ENCODE data around the gene C22orf42.

Gene C22orf42

DNA sequence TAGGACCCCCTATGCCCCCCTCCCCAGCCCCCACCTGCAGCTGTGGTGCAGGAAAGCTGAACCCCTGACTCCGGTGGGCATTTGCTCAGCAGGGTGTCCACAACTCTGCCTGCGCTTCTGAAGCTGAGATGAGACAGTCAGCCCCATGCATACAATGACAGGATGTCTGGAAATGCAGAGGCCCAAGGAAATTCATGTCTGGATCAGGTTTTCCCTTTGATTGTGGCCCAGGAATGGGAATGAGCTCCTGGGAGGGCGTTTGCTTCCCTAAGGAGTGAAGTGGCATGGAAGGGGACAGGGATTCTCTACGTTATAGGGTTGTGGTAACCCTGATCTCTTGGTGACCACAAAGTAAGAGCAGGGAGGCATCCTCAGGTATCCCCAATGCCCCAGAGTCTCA, 22.2 kb downstream of the C22orf42 start:
- in situ Hi-C loops (cut with MboI; ENCODE audit: low sequenced_read_pairs), result loop anchor here (25.0 kb wide), 1 partner anchor 125 kb away; the partner anchor contains the start of gene SLC5A4

GRCh38 chr22:32135958-32136357, 23.1 kb downstream of the C22orf42 start:
- in situ Hi-C loops (cut with MboI; ENCODE audit: low sequenced_read_pairs), result loop anchor here (25.0 kb wide), 1 partner anchor 126 kb away; the partner anchor contains the start of gene SLC5A4

DNA sequence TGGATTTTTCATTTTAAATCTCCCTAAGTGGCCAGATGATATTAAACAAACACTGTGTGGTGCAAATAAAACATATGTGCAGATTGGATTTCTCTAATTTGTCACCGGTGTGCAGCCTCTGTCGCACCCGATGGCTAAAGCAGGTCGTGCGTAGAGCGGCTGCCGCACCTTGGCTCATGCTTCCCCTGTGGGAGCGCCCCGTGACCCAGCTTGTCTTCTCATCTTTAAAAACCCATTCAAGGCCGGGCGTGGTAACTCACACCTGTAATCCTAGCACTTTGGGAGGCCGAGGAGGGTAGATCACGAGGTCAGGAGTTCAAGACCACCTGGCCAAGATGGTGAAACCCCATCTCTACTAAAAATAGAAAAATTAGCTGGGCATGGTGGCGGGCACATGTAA, 24.3 kb downstream of the C22orf42 start:
- in situ Hi-C loops (cut with MboI; ENCODE audit: low sequenced_read_pairs), result loop anchor here (25.0 kb wide), 1 partner anchor 128 kb away; the partner anchor contains the start of gene SLC5A4

- in situ Hi-C loops (cut with MboI; ENCODE audit: low sequenced_read_pairs), result loop anchor here (25.0 kb wide), 1 partner anchor 130 kb away; the partner anchor contains the start of gene SLC5A4
Observed at GRCh38 chr22:32132783-32133182, 26.3 kb downstream of the C22orf42 start.

DNA sequence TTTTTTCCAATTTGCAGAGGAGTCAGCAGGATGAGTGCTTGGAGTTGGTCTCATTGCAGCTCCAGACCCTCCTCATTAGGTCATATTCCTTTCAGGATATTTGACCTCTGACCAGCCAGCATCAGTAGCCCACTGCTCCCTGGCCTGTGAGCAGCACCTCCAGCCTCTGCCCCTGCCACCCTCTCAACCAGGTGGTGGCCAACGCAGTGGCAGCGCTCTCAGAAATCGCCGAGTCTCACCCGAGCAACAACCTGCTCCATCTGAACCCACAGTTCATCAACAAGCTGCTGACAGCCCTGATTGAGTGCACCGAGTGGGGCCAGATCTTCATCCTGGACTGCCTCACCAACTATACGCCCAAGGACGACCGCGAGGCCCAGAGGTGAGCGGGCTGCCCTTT, 27.0 kb downstream of the C22orf42 start:
- in situ Hi-C loops (cut with MboI; ENCODE audit: low sequenced_read_pairs), result loop anchor here (25.0 kb wide), 1 partner anchor 130 kb away; the partner anchor contains the start of gene SLC5A4

GRCh38 chr22:32130464-32130863, 28.6 kb downstream of the C22orf42 start:
- in situ Hi-C loops (cut with MboI; ENCODE audit: low sequenced_read_pairs), result loop anchor here (25.0 kb wide), 1 partner anchor 132 kb away; the partner anchor contains the start of gene SLC5A4

DNA sequence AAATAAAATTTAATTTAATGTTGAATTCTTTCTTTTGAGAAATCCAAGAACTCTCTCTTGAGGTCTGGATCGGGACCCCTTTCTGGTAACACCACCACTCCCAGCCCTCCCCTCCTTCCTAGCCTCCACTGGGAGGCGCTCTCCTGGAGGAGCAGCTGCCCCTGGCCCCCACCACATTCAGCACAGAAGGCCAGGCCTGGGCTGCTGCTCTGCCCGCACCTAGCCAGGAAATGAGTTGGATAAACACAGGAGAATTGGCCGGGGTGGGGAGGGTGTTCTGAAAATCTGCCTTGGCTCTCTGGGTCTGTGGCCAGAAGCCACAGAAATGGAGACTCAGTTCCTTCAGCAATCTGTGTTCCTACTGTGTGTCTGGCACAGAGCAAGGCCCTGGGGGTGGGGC, 31.2 kb downstream of the C22orf42 start:
- in situ Hi-C loops (cut with MboI; ENCODE audit: low sequenced_read_pairs), result loop anchor here (25.0 kb wide), 1 partner anchor 134 kb away; the partner anchor contains the start of gene SLC5A4

- in situ Hi-C loops (cut with MboI; ENCODE audit: low sequenced_read_pairs), result no loop called here
Observed at GRCh38 chr22:32123657-32124056, 35.4 kb downstream of the C22orf42 start.

DNA sequence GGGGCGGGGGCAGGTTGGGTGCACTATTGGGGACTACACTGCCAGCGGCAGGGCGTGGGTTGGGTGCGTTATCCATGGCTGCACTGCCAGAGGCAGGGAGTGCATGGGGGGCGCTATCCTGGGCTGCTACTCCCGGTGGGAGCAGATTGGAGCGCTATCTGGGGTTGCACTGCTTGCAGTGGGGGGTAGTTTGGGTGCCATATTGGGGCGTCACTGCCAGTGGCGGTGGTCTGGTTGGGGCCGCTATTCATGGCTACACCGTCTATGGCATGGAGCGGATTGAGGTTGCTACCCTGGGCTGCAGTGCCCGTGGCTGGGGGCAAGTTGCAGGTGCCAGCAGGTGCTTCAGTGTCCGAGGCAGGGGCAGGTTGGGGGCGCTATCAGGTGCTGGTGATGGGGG, 36.2 kb downstream of the C22orf42 start:
- in situ Hi-C loops (cut with MboI; ENCODE audit: low sequenced_read_pairs), result no loop called here

GRCh38 chr22:32120603-32121002, 38.5 kb downstream of the C22orf42 start:
- in situ Hi-C loops (cut with MboI; ENCODE audit: low sequenced_read_pairs), result no loop called here

- in situ Hi-C loops (cut with MboI; ENCODE audit: low sequenced_read_pairs), result no loop called here
Observed at GRCh38 chr22:32119568-32120235, 39.4 kb downstream of the C22orf42 start.

- in situ Hi-C loops (cut with MboI; ENCODE audit: low sequenced_read_pairs), result no loop called here
Observed at GRCh38 chr22:32112380-32112779, 46.7 kb downstream of the C22orf42 start.

DNA sequence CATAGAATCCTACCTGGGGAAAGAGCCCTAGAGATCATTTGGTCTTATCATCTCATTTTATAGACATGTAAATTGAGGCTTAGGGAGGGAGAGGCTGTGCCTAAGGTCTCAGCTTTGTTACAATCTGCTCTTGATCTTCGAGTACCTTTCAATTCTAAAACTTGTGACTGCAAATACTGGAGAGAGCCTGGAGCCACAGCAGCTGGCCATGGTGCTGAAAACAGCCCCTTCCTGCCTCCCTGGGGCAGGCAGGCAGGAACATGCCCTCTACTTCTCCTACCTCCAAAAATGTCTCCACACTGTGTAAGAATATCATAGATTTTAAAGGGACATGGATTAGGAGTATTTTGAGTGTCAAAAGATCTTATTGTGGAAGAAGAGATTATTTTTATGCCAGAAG, 52.2 kb downstream of the C22orf42 start:
- in situ Hi-C loops (cut with MboI; ENCODE audit: low sequenced_read_pairs), result no loop called here

GRCh38 chr22:32103658-32104315, 55.3 kb downstream of the C22orf42 start:
- in situ Hi-C loops (cut with MboI; ENCODE audit: low sequenced_read_pairs), result no loop called here

DNA sequence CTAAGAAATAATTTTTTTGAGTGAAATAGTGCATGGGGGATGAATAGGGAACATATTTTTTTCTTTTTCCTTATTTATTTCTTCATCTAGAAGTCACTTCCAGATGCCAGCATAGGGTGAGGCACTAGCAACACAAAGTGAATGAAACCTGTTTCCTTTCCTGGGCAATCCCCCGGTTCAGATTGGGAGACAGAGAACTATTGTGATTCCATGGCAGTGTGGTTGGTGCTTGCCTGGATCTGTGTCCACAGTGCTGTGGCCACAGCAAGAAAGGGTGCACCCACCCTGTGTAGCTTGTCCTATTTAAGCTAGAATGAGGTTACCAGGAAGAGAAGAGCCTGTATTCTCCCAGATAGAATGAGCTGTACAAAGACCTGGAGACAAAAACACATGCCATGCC, 58.4 kb downstream of the C22orf42 start:
- in situ Hi-C loops (cut with MboI; ENCODE audit: low sequenced_read_pairs), result no loop called here

Data from HL-60/S4 (cell line).